ENCODE results near the gene BBS12.

Gene BBS12

DNA sequence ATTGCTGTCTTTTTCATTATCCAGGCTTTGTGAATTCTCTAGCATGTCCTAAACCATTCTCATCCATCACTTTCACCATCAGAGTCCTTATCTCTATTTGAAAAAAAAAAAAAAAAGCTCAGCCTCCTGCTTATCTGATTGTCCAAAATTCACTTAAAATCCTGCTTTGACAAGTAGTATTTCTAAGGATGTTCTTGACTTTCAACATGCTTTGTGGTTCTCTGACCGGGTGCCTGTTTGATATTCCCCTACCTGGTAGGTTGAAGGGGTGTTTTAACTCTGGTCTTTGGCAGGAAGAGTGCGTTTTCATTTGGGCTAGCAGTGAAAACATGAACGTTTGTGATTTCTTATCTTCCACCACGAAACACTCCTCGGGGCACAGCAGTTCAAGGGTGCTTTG lies 17.3 kb upstream of the BBS12 start:
- Histone ChIP-seq H2AFZ (ENCODE audit: low read length, unreplicated experiment) (no peak overlapping the region), H3K4me1 (ENCODE audit: control insufficient read depth, insufficient read depth, low read length, unreplicated experiment) (peaks cover 1% of the 10 kb centered on the region), H3K4me3 (ENCODE audit: low read depth, low read length) (no peak overlapping the region)

DNA sequence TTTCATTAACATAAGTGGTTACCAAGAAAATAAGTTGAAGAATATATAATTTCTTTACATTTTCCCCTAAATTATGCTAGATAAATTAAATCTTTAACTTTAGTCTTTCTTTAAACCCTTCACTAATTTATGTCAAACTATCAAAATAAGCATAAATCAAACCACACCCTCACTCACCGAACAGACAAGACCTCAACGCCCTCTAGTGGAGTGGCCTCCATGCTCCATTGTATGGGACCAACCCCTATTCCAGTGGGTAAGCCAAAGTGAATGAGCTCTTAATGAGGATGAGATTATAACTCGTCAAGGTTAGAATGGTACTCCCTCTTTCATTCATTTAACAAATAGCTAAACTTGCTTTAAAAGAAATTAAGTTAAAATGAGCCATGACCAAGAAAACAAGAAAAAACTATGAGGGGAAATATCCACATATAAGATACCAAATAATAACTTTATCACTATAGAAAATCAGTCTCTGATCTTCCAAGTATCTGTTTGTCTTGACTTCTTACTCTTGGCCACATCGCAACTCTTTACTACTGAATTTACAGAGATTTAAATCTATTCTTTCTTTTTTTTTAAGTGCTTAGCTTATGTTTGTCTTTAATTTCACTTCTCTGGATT lies 15.6 kb upstream of the BBS12 start:
- no peaks in the 10 kb centered on the region for H3K27me3 ChIP-seq (ENCODE audit: insufficient read depth, low read length)
- H3K36me3 ChIP-seq (ENCODE audit: insufficient read depth, low read length): no peaks in the 10 kb centered on the region
- no peaks in the 10 kb centered on the region for H3K79me2 ChIP-seq (ENCODE audit: control insufficient read depth, insufficient read depth, low read length, unreplicated experiment)
- no peak overlapping the region for H2AFZ ChIP-seq (ENCODE audit: low read length, unreplicated experiment)
- no peaks in the 10 kb centered on the region for H3K4me1 ChIP-seq (ENCODE audit: control insufficient read depth, insufficient read depth, low read length, unreplicated experiment)
- H3K4me3 ChIP-seq (ENCODE audit: low read depth, low read length): no peak overlapping the region
- no peak overlapping the region for H3K27ac ChIP-seq (ENCODE audit: low read depth, low read length)

More for the DNA sequence above, 17.3 kb upstream of the BBS12 start:
- Histone ChIP-seq H3K27me3 (ENCODE audit: insufficient read depth, low read length) (no peaks in the 10 kb centered on the region), H3K36me3 (ENCODE audit: insufficient read depth, low read length) (no peaks in the 10 kb centered on the region), H3K79me2 (ENCODE audit: control insufficient read depth, insufficient read depth, low read length, unreplicated experiment) (no peaks in the 10 kb centered on the region), H3K27ac (ENCODE audit: low read depth, low read length) (no peak overlapping the region)

DNA sequence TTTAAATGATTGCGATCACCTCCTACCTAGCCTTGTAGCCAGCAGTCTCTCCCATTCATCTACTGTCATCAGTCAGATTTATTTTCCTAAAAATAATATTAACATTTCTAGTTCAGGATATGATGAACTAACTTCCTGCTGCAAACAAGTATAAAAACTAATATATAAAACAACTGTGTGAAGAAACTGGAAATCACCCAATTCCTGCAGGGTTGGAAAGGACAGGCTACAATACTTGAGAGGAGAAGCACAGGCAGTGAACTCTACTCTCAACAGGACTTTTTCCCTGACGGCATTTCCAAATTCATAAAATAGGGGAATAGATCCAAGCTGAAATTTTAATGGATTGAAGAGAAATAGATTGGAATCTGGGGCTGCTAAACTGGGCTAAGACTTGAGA lies 14.2 kb upstream of the BBS12 start:
- no peak overlapping the region for H3K27ac ChIP-seq (ENCODE audit: low read depth, low read length)
- H2AFZ ChIP-seq (ENCODE audit: low read length, unreplicated experiment): no peak overlapping the region
- no peaks in the 10 kb centered on the region for H3K36me3 ChIP-seq (ENCODE audit: insufficient read depth, low read length)
- H3K27me3 ChIP-seq (ENCODE audit: insufficient read depth, low read length): no peaks in the 10 kb centered on the region
- H3K79me2 ChIP-seq (ENCODE audit: control insufficient read depth, insufficient read depth, low read length, unreplicated experiment): no peaks in the 10 kb centered on the region
- no peaks in the 10 kb centered on the region for H3K4me1 ChIP-seq (ENCODE audit: control insufficient read depth, insufficient read depth, low read length, unreplicated experiment)
- no peak overlapping the region for H3K4me3 ChIP-seq (ENCODE audit: low read depth, low read length)

DNA sequence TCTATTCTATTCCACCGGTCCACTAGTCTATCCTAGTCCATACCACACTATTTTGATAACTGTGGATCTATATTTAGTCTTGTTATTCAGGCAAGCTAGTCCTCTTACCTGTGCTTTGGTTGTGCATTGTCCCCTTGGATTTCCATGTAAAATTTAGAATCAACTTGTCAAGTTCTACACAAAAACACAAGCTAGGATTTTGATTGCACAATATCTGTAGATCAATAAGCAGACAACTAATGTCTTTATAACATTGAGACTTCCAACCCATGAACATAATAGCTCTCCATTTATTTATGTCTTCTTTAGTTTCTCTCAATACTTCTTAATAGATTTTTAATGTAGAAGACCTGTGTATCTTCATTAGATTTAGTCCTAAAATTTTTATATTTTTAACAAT lies 10.2 kb upstream of the BBS12 start:
- H3K27ac ChIP-seq (ENCODE audit: low read depth, low read length): no peak overlapping the region

DNA sequence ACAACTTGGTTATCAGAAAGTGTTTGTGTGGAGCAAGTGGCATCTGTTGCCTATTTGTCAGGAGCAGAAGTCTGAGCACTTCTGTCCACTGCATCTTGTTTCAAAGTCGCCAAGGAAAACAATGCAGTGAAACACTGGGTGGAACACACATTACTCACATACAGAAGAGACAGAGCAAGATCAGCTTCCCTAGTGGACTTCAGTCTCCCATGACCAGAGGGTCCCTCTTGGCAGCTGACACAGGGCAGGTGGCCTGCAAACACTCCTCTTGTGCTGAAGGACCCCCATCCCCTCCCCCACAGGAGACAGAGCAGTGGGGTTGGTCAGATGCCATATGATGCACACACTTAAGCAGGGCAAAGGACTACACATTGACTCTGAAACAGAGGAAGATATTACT lies 3.6 kb upstream of the BBS12 start:
- Histone ChIP-seq H3K79me2 (ENCODE audit: control insufficient read depth, insufficient read depth, low read length, unreplicated experiment) (peaks cover under 1% of the 10 kb centered on the region), H3K4me1 (ENCODE audit: control insufficient read depth, insufficient read depth, low read length, unreplicated experiment) (peaks cover 22% of the 10 kb centered on the region), H3K27me3 (ENCODE audit: insufficient read depth, low read length) (no peaks in the 10 kb centered on the region), H3K27ac (ENCODE audit: low read depth, low read length) (no peak overlapping the region), H3K36me3 (ENCODE audit: insufficient read depth, low read length) (no peaks in the 10 kb centered on the region), H2AFZ (ENCODE audit: low read length, unreplicated experiment) (peak overlapping the region; percentile 14), H3K4me3 (ENCODE audit: low read depth, low read length) (no peak overlapping the region)

More for the DNA sequence above, 10.2 kb upstream of the BBS12 start:
- no peak overlapping the region for H2AFZ ChIP-seq (ENCODE audit: low read length, unreplicated experiment)
- H3K79me2 ChIP-seq (ENCODE audit: control insufficient read depth, insufficient read depth, low read length, unreplicated experiment): no peaks in the 10 kb centered on the region
- H3K36me3 ChIP-seq (ENCODE audit: insufficient read depth, low read length): no peaks in the 10 kb centered on the region
- no peaks in the 10 kb centered on the region for H3K4me1 ChIP-seq (ENCODE audit: control insufficient read depth, insufficient read depth, low read length, unreplicated experiment)
- H3K4me3 ChIP-seq (ENCODE audit: low read depth, low read length): no peak overlapping the region
- H3K27me3 ChIP-seq (ENCODE audit: insufficient read depth, low read length): no peaks in the 10 kb centered on the region

DNA sequence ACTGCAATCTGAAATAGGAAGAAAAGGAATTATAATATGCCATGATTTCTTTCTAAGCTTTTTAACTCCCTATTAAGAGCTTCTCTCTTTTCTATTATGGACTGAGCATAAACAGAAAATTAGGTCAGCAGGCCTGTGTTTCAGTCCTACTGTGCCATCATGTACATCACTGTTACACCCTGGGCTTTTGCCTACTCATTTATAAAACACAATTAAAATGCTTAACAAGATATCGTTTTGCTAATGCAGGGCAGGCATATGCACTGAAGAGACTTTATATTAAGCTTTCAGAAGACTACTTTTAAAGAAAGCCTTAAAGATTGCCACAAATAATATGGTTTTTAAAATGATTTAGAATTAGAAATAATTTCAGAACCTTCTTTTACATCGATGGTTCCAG lies 828 bp upstream of the BBS12 start:
- peak overlapping the region; percentile 90 for H2AFZ ChIP-seq (ENCODE audit: low read length, unreplicated experiment)
- H3K4me3 ChIP-seq (ENCODE audit: low read depth, low read length): peak overlapping the region; percentile 92
- H3K36me3 ChIP-seq (ENCODE audit: insufficient read depth, low read length): no peaks in the 10 kb centered on the region
- H3K79me2 ChIP-seq (ENCODE audit: control insufficient read depth, insufficient read depth, low read length, unreplicated experiment): peaks cover 4% of the 10 kb centered on the region
- H3K27me3 ChIP-seq (ENCODE audit: insufficient read depth, low read length): no peaks in the 10 kb centered on the region
- peak overlapping the region; percentile 39 for H3K27ac ChIP-seq (ENCODE audit: low read depth, low read length)
- H3K4me1 ChIP-seq (ENCODE audit: control insufficient read depth, insufficient read depth, low read length, unreplicated experiment): peaks cover 24% of the 10 kb centered on the region

DNA sequence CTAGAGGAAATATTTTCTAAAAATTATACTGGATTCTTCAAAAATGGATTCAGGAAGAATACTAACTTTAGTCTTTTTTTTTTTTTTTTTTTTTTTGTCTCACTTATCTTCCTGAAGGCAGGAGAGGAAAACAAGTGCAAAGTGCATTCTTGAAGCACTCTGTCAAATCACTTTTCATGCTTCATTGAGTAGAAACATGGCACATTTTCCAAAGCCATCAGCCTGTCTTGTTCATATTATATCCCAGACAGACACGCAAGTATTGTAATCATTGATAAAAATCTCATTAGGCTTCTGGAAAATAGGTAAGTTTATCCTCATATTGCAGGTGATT lies 1.2 kb downstream of the BBS12 start:
- H3K4me3 ChIP-seq (ENCODE audit: low read depth, low read length): peak overlapping the region; percentile 92
- H3K27ac ChIP-seq (ENCODE audit: low read depth, low read length): peak overlapping the region; percentile 65
- H3K79me2 ChIP-seq (ENCODE audit: control insufficient read depth, insufficient read depth, low read length, unreplicated experiment): peaks cover 4% of the 10 kb centered on the region
- H3K4me1 ChIP-seq (ENCODE audit: control insufficient read depth, insufficient read depth, low read length, unreplicated experiment): peaks cover 23% of the 10 kb centered on the region
- peak overlapping the region; percentile 89 for H2AFZ ChIP-seq (ENCODE audit: low read length, unreplicated experiment)
- H3K27me3 ChIP-seq (ENCODE audit: insufficient read depth, low read length): no peaks in the 10 kb centered on the region
- H3K36me3 ChIP-seq (ENCODE audit: insufficient read depth, low read length): peaks cover 10% of the 10 kb centered on the region

DNA sequence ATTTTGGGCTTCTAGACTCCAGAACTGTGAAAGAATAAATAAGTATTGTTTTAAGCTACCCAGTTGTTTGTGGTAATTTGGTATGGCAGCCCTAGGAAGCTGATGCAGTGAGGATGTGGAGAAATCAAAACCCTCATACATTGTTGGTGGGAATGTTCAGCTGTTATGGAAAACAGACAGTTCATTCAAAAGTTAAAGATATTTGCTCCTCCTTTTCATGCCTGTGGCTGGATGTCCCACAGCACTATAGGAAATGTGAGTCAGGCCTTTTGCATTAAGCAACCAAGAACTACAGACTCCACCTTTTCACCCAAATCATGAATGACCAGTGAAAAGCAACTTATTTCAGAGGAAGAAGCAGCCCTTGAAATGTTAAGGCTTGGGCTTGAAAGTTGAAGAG lies 6.7 kb downstream of the BBS12 start:
- Histone ChIP-seq H3K36me3 (ENCODE audit: insufficient read depth, low read length) (peaks cover 19% of the 10 kb centered on the region), H3K27ac (ENCODE audit: low read depth, low read length) (peak overlapping the region; percentile 50), H2AFZ (ENCODE audit: low read length, unreplicated experiment) (no peak overlapping the region), H3K27me3 (ENCODE audit: insufficient read depth, low read length) (no peaks in the 10 kb centered on the region), H3K79me2 (ENCODE audit: control insufficient read depth, insufficient read depth, low read length, unreplicated experiment) (peaks cover under 1% of the 10 kb centered on the region), H3K4me1 (ENCODE audit: control insufficient read depth, insufficient read depth, low read length, unreplicated experiment) (peaks cover 11% of the 10 kb centered on the region), H3K4me3 (ENCODE audit: low read depth, low read length) (no peak overlapping the region)

DNA sequence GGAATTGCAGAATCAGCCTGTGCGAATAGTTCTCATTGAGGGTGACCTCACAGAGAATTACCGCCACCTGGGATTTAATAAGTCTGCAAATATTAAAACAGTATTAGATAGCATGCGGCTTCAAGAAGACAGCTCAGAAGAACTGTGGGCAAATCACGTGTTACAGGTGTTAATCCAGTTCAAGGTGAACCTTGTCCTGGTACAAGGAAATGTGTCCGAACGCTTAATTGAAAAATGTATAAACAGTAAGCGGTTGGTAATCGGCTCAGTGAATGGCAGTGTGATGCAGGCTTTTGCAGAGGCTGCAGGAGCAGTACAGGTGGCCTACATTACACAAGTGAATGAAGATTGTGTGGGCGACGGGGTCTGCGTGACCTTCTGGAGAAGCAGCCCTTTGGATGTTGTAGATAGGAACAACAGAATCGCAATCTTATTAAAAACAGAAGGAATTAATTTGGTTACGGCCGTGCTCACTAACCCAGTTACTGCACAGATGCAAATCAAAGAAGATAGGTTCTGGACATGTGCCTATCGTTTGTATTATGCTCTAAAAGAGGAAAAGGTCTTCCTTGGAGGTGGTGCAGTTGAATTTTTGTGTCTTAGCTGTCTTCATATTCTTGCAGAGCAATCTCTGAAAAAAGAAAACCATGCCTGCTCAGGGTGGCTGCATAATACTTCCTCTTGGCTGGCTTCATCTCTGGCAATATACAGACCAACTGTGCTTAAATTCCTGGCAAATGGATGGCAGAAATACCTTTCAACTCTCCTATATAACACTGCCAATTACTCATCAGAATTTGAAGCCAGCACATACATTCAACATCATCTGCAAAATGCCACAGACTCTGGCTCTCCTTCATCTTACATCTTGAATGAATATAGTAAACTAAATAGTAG lies 10.7 kb downstream of the BBS12 start:
- Histone ChIP-seq H3K79me2 (ENCODE audit: control insufficient read depth, insufficient read depth, low read length, unreplicated experiment) (no peaks in the 10 kb centered on the region), H3K4me3 (ENCODE audit: low read depth, low read length) (no peak overlapping the region), H3K4me1 (ENCODE audit: control insufficient read depth, insufficient read depth, low read length, unreplicated experiment) (peaks cover 38% of the 10 kb centered on the region), H2AFZ (ENCODE audit: low read length, unreplicated experiment) (no peak overlapping the region), H3K36me3 (ENCODE audit: insufficient read depth, low read length) (peaks cover 9% of the 10 kb centered on the region), H3K27ac (ENCODE audit: low read depth, low read length) (no peak overlapping the region), H3K27me3 (ENCODE audit: insufficient read depth, low read length) (no peaks in the 10 kb centered on the region)

DNA sequence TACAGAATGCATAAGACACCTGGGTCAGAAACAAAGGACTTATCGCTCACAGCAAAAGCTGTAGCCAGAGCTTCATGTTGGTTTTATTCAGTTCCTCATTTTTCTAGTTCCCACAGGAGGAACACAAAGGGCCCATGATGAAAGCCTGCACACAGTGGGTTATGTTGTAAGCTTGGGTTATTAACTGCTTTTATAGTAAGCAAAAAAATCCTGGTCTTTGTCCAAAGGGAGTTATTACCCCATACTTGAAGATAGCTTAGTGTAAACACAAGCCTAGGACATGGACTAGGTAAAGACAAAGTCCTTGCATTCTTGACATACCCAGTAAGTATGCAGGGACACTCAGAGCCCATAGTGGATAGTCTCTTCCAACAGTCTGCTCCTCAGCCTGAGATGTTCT lies 11.7 kb downstream of the BBS12 start:
- H3K4me1 ChIP-seq (ENCODE audit: control insufficient read depth, insufficient read depth, low read length, unreplicated experiment): peaks cover 31% of the 10 kb centered on the region
- H2AFZ ChIP-seq (ENCODE audit: low read length, unreplicated experiment): no peak overlapping the region
- H3K79me2 ChIP-seq (ENCODE audit: control insufficient read depth, insufficient read depth, low read length, unreplicated experiment): no peaks in the 10 kb centered on the region
- peaks cover 9% of the 10 kb centered on the region for H3K36me3 ChIP-seq (ENCODE audit: insufficient read depth, low read length)
- no peak overlapping the region for H3K27ac ChIP-seq (ENCODE audit: low read depth, low read length)
- no peak overlapping the region for H3K4me3 ChIP-seq (ENCODE audit: low read depth, low read length)
- no peaks in the 10 kb centered on the region for H3K27me3 ChIP-seq (ENCODE audit: insufficient read depth, low read length)

DNA sequence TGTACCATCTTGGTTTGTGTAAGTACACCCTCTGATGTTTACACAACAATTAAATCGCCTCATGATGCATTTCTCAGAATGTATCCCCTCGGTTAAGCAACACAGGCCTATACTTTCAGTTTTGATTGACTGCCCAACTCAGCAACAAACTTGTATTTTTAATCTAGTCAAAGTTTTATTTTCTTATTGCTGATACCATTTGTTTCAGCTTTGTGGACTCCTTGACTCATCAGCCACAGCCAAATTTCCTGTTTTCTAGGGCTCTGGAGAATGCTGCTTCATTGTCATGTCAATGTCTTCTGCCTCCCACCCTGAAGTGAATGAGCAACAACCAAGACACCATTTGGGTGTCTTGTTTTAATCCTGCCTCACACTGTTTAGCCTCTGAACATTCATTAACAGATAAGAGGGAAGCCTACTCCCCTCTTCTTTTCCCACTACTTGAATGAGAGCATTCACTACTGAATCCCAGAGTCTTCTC lies 14.0 kb downstream of the BBS12 start:
- peak overlapping the region; percentile 16 for H2AFZ ChIP-seq (ENCODE audit: low read length, unreplicated experiment)
- H3K79me2 ChIP-seq (ENCODE audit: control insufficient read depth, insufficient read depth, low read length, unreplicated experiment): no peaks in the 10 kb centered on the region
- peaks cover 9% of the 10 kb centered on the region for H3K36me3 ChIP-seq (ENCODE audit: insufficient read depth, low read length)
- H3K4me1 ChIP-seq (ENCODE audit: control insufficient read depth, insufficient read depth, low read length, unreplicated experiment): peaks cover 31% of the 10 kb centered on the region
- no peak overlapping the region for H3K4me3 ChIP-seq (ENCODE audit: low read depth, low read length)
- peak overlapping the region; percentile 56 for H3K27ac ChIP-seq (ENCODE audit: low read depth, low read length)
- no peaks in the 10 kb centered on the region for H3K27me3 ChIP-seq (ENCODE audit: insufficient read depth, low read length)
